Nephron (organoid): ENCODE results near the gene MTM1.

Experiments used
- H3K27ac Mint-ChIP-seq, 3 experiments: 2 replicates each; pipeline ENCODE4 v1.8.0; 2020; ENCODE audit warnings: mixed read lengths in 3 of 3, mild to moderate bottlenecking in 2 of 3, moderate library complexity in 1 of 3
- H3K27me3 Mint-ChIP-seq: 2 replicates; pipeline ENCODE4 v1.8.0; 2021; ENCODE audit warnings: low read depth, mild to moderate bottlenecking, moderate library complexity, mixed read lengths
- H3K36me3 Mint-ChIP-seq: 2 replicates; pipeline ENCODE4 v1.8.0; 2020; ENCODE audit warnings: low read depth, mixed read lengths
- H3K4me1 Mint-ChIP-seq: 2 replicates; pipeline ENCODE4 v1.8.0; 2020; ENCODE audit warnings: mixed read lengths
- H3K4me3 Mint-ChIP-seq, 3 experiments: 2 replicates each; pipeline ENCODE4 v1.8.0; 2020; ENCODE audit warnings: mild to moderate bottlenecking in 3 of 3, mixed read lengths in 3 of 3, moderate library complexity in 2 of 3
- H3K9me3 Mint-ChIP-seq: 2 replicates; pipeline ENCODE4 v1.8.0; 2020; ENCODE audit warnings: mixed read lengths
- CTCF ChIP-seq, 3 experiments: fragments of 200-600 bp; sonication (generic); IDR thresholded peaks; one replicate each; pipeline ENCODE4 v1.5.0; 2021; ENCODE audit warnings: antibody characterized with exemption in 3 of 3; ENCODE audit not compliant: unreplicated experiment in 3 of 3

MTM1 gene

GRCh38 chrX:150602296-150602695, 33.9 kb downstream of the MTM1 start:
- no peak for TF ChIP-seq CTCF (IDR thresholded peaks at IDR 0.05; ENCODE audit: unreplicated experiment in 3 of 3)
- Mint-ChIP-seq H3K4me3 (no peak overlapping the region), H3K27me3 (no peaks in the 10 kb centered on the region), H3K36me3 (peaks cover 23% of the 10 kb centered on the region), H3K4me1 (no peaks in the 10 kb centered on the region), H3K27ac (no peak overlapping the region), H3K9me3 (peaks cover 2% of the 10 kb centered on the region)

- no peaks in the 10 kb centered on the region for H3K27me3 Mint-ChIP-seq
- peaks cover 27% of the 10 kb centered on the region for H3K36me3 Mint-ChIP-seq
- H3K9me3 Mint-ChIP-seq = peaks cover 6% of the 10 kb centered on the region
- H3K4me1 Mint-ChIP-seq = no peaks in the 10 kb centered on the region
- no peak for TF ChIP-seq CTCF (IDR thresholded peaks at IDR 0.05; ENCODE audit: unreplicated experiment in 3 of 3)
- no peak overlapping the region for H3K4me3 Mint-ChIP-seq
- H3K27ac Mint-ChIP-seq = no peak overlapping the region
Measured at GRCh38 chrX:150602743-150603142, 34.3 kb downstream of the MTM1 start.

GRCh38 chrX:150605603-150606002, 37.2 kb downstream of the MTM1 start:
- no peak overlapping the region for H3K4me3 Mint-ChIP-seq
- H3K9me3 Mint-ChIP-seq = peaks cover 8% of the 10 kb centered on the region
- H3K27ac Mint-ChIP-seq = no peak overlapping the region
- no peak for TF ChIP-seq CTCF (IDR thresholded peaks at IDR 0.05; ENCODE audit: unreplicated experiment in 3 of 3)
- H3K27me3 Mint-ChIP-seq = no peaks in the 10 kb centered on the region
- H3K36me3 Mint-ChIP-seq = peaks cover 33% of the 10 kb centered on the region
- H3K4me1 Mint-ChIP-seq = no peaks in the 10 kb centered on the region

GRCh38 chrX:150607201-150607600, 38.8 kb downstream of the MTM1 start:
- H3K36me3 Mint-ChIP-seq = peaks cover 27% of the 10 kb centered on the region
- H3K27me3 Mint-ChIP-seq = no peaks in the 10 kb centered on the region
- no peak overlapping the region for H3K4me3 Mint-ChIP-seq
- no peak overlapping the region for H3K27ac Mint-ChIP-seq
- no peaks in the 10 kb centered on the region for H3K4me1 Mint-ChIP-seq
- H3K9me3 Mint-ChIP-seq = peaks cover 8% of the 10 kb centered on the region
- no peak for TF ChIP-seq CTCF (IDR thresholded peaks at IDR 0.05; ENCODE audit: unreplicated experiment in 3 of 3)

- Mint-ChIP-seq H3K27ac (no peak overlapping the region), H3K9me3 (peaks cover 10% of the 10 kb centered on the region), H3K4me1 (no peaks in the 10 kb centered on the region), H3K36me3 (peaks cover 17% of the 10 kb centered on the region), H3K4me3 (no peak overlapping the region), H3K27me3 (no peaks in the 10 kb centered on the region)
- no peak for TF ChIP-seq CTCF (IDR thresholded peaks at IDR 0.05; ENCODE audit: unreplicated experiment in 3 of 3)
Measured at GRCh38 chrX:150610043-150610442, 41.6 kb downstream of the MTM1 start.

- TF ChIP-seq CTCF (IDR thresholded peaks at IDR 0.05; ENCODE audit: unreplicated experiment in 3 of 3) = no peak
- Mint-ChIP-seq H3K36me3 (peaks cover 20% of the 10 kb centered on the region), H3K4me3 (no peak overlapping the region), H3K4me1 (no peaks in the 10 kb centered on the region), H3K27ac (no peak overlapping the region), H3K27me3 (no peaks in the 10 kb centered on the region), H3K9me3 (peaks cover 10% of the 10 kb centered on the region)
Measured at GRCh38 chrX:150610446-150610845, 42.0 kb downstream of the MTM1 start.
